Suprapubic skin (tissue), 4 donors: ENCODE data around the gene FOXE1.

Experiments
- CTCF ChIP-seq, 2 donors: fragments of 200-600 bp in 1 of 2; fragments of 450-650 bp in 1 of 2; sonication (generic) in 1 of 2; IDR thresholded peaks; one replicate each; pipeline ENCODE4 v1.5.1; 2016 to 2019; ENCODE audit warnings: antibody characterized with exemption in 2 of 2, mild to moderate bottlenecking in 1 of 2, moderate library complexity in 1 of 2
- EP300 ChIP-seq: sonication (generic); formaldehyde crosslinking; IDR thresholded peaks from one replicate; pipeline ENCODE4 v1.6.1; 2017; ENCODE audit warnings: antibody characterized with exemption
- POLR2A ChIP-seq, 2 donors: fragments of 450-650 bp; IDR thresholded peaks; one replicate each; pipeline ENCODE4 v1.6.1; 2017; ENCODE audit warnings: antibody characterized with exemption in 2 of 2, mild to moderate bottlenecking in 2 of 2, moderate library complexity in 2 of 2
- POLR2AphosphoS5 ChIP-seq, 3 donors: sonication (generic); formaldehyde crosslinking; IDR thresholded peaks; one replicate each; pipeline ENCODE4 v1.6.1; 2017; ENCODE audit warnings: antibody characterized with exemption in 3 of 3

- TF ChIP-seq EP300, result no peak
- TF ChIP-seq CTCF (IDR thresholded peaks at IDR 0.05), result peak in 1 of 2 donors; percentile 52
- TF ChIP-seq POLR2A (IDR thresholded peaks at IDR 0.05), result no peak
- no peak for TF ChIP-seq POLR2AphosphoS5 (IDR thresholded peaks at IDR 0.05)
These were observed 47.9 kb downstream of the FOXE1 start for GRCh38 chr9:97900738-97901565.
